Fibroblast of the aortic adventitia (primary cell): Measurements from ENCODE around the gene POFUT2. TPM values are rescaled to one million over a fixed set of nuclear protein-coding genes. Genes with fewer than 3 reads are reported as not detected.

ENCODE experiments used
- DNase-seq: peaks from one replicate; pipeline ENCODE4 v3.0.0-alpha.2; 2010; ENCODE audit warnings: low read depth
- H3K4me3 ChIP-seq: 2 replicates; pipeline ENCODE4 v1.5.1; 2011; ENCODE audit warnings: low read depth, mild to moderate bottlenecking, control low read depth, low read length, moderate library complexity
- CTCF ChIP-seq: IDR thresholded peaks from 2 replicates; pipeline ENCODE4 v1.5.1; 2011; ENCODE audit warnings: mild to moderate bottlenecking, low read length, control low read depth, inconsistent platforms; ENCODE audit not compliant: insufficient read depth
- total RNA-seq: library from RNA; depleted of rRNA; stranded (reverse); fragments of >200 nt; gene quantifications from 2 replicates; pipeline ENCODE4 v1.2.3, GENCODE V29; 2012; ENCODE audit warnings: low replicate concordance

POFUT2 gene
- total RNA-seq, 1 donor, result 23.8 TPM

GRCh38 chr21:45334134-45334533, 46.4 kb upstream of the POFUT2 start:
- no peak for DNase-seq

GRCh38 chr21:45333583-45334121, 46.0 kb upstream of the POFUT2 start:
- H3K4me3 ChIP-seq, result no peak overlapping the region
- no peak for TF ChIP-seq CTCF
- DNase-seq, result no peak

More at GRCh38 chr21:45334134-45334533, 46.4 kb upstream of the POFUT2 start:
- TF ChIP-seq CTCF, result no peak
- no peak overlapping the region for H3K4me3 ChIP-seq

- TF ChIP-seq CTCF, result no peak
- no peak for DNase-seq
- no peak overlapping the region for H3K4me3 ChIP-seq
These were observed 45.4 kb upstream of the POFUT2 start for GRCh38 chr21:45332981-45333582.

GRCh38 chr21:45332415-45332814, 44.7 kb upstream of the POFUT2 start:
- no peak overlapping the region for H3K4me3 ChIP-seq
- no peak for DNase-seq
- no peak for TF ChIP-seq CTCF

- DNase-seq, result no peak
- TF ChIP-seq CTCF, result no peak
- no peak overlapping the region for H3K4me3 ChIP-seq
These were observed 43.9 kb upstream of the POFUT2 start for GRCh38 chr21:45331531-45332147.

- TF ChIP-seq CTCF, result no peak
These were observed 43.2 kb upstream of the POFUT2 start for GRCh38 chr21:45330851-45331261.

More at GRCh38 chr21:45330851-45331261, 43.2 kb upstream of the POFUT2 start:
- no peak overlapping the region for H3K4me3 ChIP-seq
- DNase-seq, result no peak
